AG08396 (cell line): ENCODE measurements around the gene PLEKHN1.
"Not testable (repeated sequence)": the region's sequence is repeated elsewhere in the genome, so short reads cannot be mapped to it uniquely, and the experiment has no call there.

Experiments used
- DNase-seq: peaks from one replicate; pipeline ENCODE4 v3.0.0; 2012; ENCODE audit warnings: low spot score, mixed read lengths

Gene PLEKHN1

GRCh38 chr1:942411-942821, 23.9 kb upstream of the PLEKHN1 start:
- DNase-seq, result no peak

GRCh38 chr1:942864-943533, 23.3 kb upstream of the PLEKHN1 start:
- no peak for DNase-seq

- no peak for DNase-seq
Observed at GRCh38 chr1:943545-944340, 22.5 kb upstream of the PLEKHN1 start.

GRCh38 chr1:944341-945325, 21.6 kb upstream of the PLEKHN1 start:
- peak; percentile 63 for DNase-seq

- no peak for DNase-seq
Observed at GRCh38 chr1:945688-946556, 20.4 kb upstream of the PLEKHN1 start.

GRCh38 chr1:946811-947210, 19.5 kb upstream of the PLEKHN1 start:
- DNase-seq, result not testable (repeated sequence)

- DNase-seq, result no peak
Observed at GRCh38 chr1:947958-948357, 18.3 kb upstream of the PLEKHN1 start.

- no peak for DNase-seq
Observed at GRCh38 chr1:950268-950667, 16.0 kb upstream of the PLEKHN1 start.

GRCh38 chr1:950881-951280, 15.4 kb upstream of the PLEKHN1 start:
- no peak for DNase-seq

GRCh38 chr1:951364-951763, 14.9 kb upstream of the PLEKHN1 start:
- no peak for DNase-seq

GRCh38 chr1:952201-952600, 14.1 kb upstream of the PLEKHN1 start:
- DNase-seq, result no peak

GRCh38 chr1:952603-953002, 13.7 kb upstream of the PLEKHN1 start:
- no peak for DNase-seq

GRCh38 chr1:953524-954320, 12.6 kb upstream of the PLEKHN1 start:
- no peak for DNase-seq

- DNase-seq, result no peak
Observed at GRCh38 chr1:954927-955326, 11.4 kb upstream of the PLEKHN1 start.

GRCh38 chr1:955474-955873, 10.8 kb upstream of the PLEKHN1 start:
- no peak for DNase-seq

GRCh38 chr1:956636-957035, 9.6 kb upstream of the PLEKHN1 start:
- DNase-seq, result no peak

- DNase-seq, result peak; percentile 97
Observed at GRCh38 chr1:958823-959730, 7.2 kb upstream of the PLEKHN1 start, which contains the start of gene NOC2L. TSS of gene NOC2L (minus strand) at chr1:959256. CDS start at chr1:959240, 16 bp downstream.

- DNase-seq, result no peak
Observed at GRCh38 chr1:959731-960362, 6.4 kb upstream of the PLEKHN1 start.
